Right lobe of liver (tissue), 6 donors: ENCODE measurements around the gene CYTH2. TPM values are rescaled to one million over a fixed set of nuclear protein-coding genes. Genes with fewer than 3 reads are reported as not detected.
A peak's percentile ranks its signal among the peaks of the same experiment; 100 is the strongest.

ENCODE experiments used
- ATAC-seq, 4 donors: fragments of 200-7000 bp; cut with Tn5 transposase; one replicate each; pipeline ENCODE4 v1.9.1; 2020; ENCODE audit warnings: mild to moderate bottlenecking in 4 of 4, moderate library complexity in 4 of 4
- DNase-seq, 3 donors: peaks; one replicate each; pipeline ENCODE4 v3.0.0-alpha.2; 2020
- H3K27ac ChIP-seq, 3 donors: fragments of 200-600 bp; one replicate each; pipeline ENCODE4 v1.8.0; 2022
- H3K27me3 ChIP-seq, 2 donors: fragments of 200-600 bp; one replicate each; pipeline ENCODE4 v1.8.0; 2022
- H3K36me3 ChIP-seq, 4 donors: fragments of 200-600 bp; sonication (generic) in 1 of 4; one replicate each; pipeline versions ENCODE4 v1.5.1 to v1.8.0; 2017 to 2022; ENCODE audit warnings: control low read depth in 1 of 4
- H3K4me1 ChIP-seq, 4 donors: fragments of 200-600 bp; sonication (generic) in 1 of 4; one replicate each; pipeline versions ENCODE4 v1.5.1 to v1.8.0; 2017 to 2022; ENCODE audit warnings: control low read depth in 1 of 4
- H3K4me3 ChIP-seq, 3 donors: fragments of 200-600 bp; one replicate each; pipeline ENCODE4 v1.8.0; 2022
- H3K9me3 ChIP-seq, 4 donors: fragments of 200-600 bp; sonication (generic) in 1 of 4; one replicate each; pipeline versions ENCODE4 v1.5.1 to v1.8.0; 2017 to 2022; ENCODE audit warnings: control low read depth in 1 of 4
- CTCF ChIP-seq, 4 donors: fragments of 200-600 bp in 3 of 4; fragments of 450-650 bp in 1 of 4; IDR thresholded peaks; one replicate each; pipeline versions ENCODE4 v1.5.1 to v1.8.0; 2016 to 2022; ENCODE audit warnings: antibody characterized with exemption in 4 of 4, mild to moderate bottlenecking in 2 of 4
- POLR2A ChIP-seq: fragments of 450-650 bp; IDR thresholded peaks from one replicate; pipeline ENCODE4 v1.6.1; 2017; ENCODE audit warnings: antibody characterized with exemption, mild to moderate bottlenecking
- WGBS: methylation state at CpG from one replicate; pipeline ENCODE4 v1.1.6; 2018; ENCODE audit warnings: low coverage, low lambda C conversion rate; ENCODE audit not compliant: insufficient coverage; ENCODE audit errors: missing lambda C conversion rate; 5-methylcytosine and 5-hydroxymethylcytosine counted together
- intact Hi-C, 2 donors: fragments of 100-400 bp; cut with DNase I; formaldehyde crosslinking; loops; one replicate each; pipeline versions ENCODE4 v1.11.2 to v1.14.1; 2022
- total RNA-seq, 6 experiments: library from RNA; depleted of rRNA in 2 of 6; stranded (reverse); fragments of >200 nt in 2 of 6; fragmentation: NEBNext Ultra II Directional in 3 of 6; extraction: Animal tissue kit (Norgen Biotek cat#: 25700) in 3 of 6; gene quantifications; one replicate each; pipeline versions ENCODE4 v1.1.0 to v1.2.4, GENCODE V29; 2016 to 2023
- donor health status: DM: no; HTN: yes; CAD: no.
- donor health status: DM: no; HTN: no; CAD: no.
- donor health status: DM: no; HTN: no; CAD: no.
- donor health status: DM: no; HTN: yes; CAD: no.
- donor health status: DM: no; HTN: yes; CAD: no.

The CYTH2 gene
- total RNA-seq, 6 experiments from 2014 or later: 7.7 to 22.7 (median 13.5) TPM

- no peak overlapping the region for H3K27ac ChIP-seq
- peak overlapping the region in 1 of 3 donors; percentile 16 for H3K4me3 ChIP-seq
- 8% methylated on average over 5 of the region's 60 CpGs for WGBS
- H3K4me1 ChIP-seq: peaks cover 0 to 17% (median 8%) of the 10 kb centered on the region in 4 donors
- DNase-seq (no peak), ATAC-seq (no peak)
- TF ChIP-seq CTCF (IDR thresholded peaks at IDR 0.05) (no peak), POLR2A (no peak)
- H3K27me3 ChIP-seq: peaks cover 0 to 5% of the 10 kb centered on the region in 2 donors
- peaks cover 0 to 12% (median 3%) of the 10 kb centered on the region in 4 donors for H3K36me3 ChIP-seq
- H3K9me3 ChIP-seq: no peaks in the 10 kb centered on the region
- intact Hi-C loops: no loop called here
These were observed 25.9 kb upstream of the CYTH2 start for GRCh38 chr19:48443256-48443655.

GRCh38 chr19:48443731-48444128 is 25.4 kb upstream of the CYTH2 start:
- Histone ChIP-seq H3K36me3 (peaks cover 0 to 17% (median 3%) of the 10 kb centered on the region in 4 donors), H3K27ac (no peak overlapping the region), H3K27me3 (peaks cover 0 to 5% of the 10 kb centered on the region in 2 donors), H3K4me3 (no peak overlapping the region), H3K4me1 (peaks cover 0 to 17% (median 8%) of the 10 kb centered on the region in 4 donors), H3K9me3 (no peaks in the 10 kb centered on the region)
- no CpG with 5 or more reads among the region's 45 CpGs for whole genome bisulfite sequencing
- DNase-seq (no peak), ATAC-seq (no peak)
- intact Hi-C loops: no loop called here
- no peak for TF ChIP-seq POLR2A
- no peak for TF ChIP-seq CTCF (IDR thresholded peaks at IDR 0.05)

GRCh38 chr19:48444129-48444935 is 24.8 kb upstream of the CYTH2 start:
- H3K4me1 ChIP-seq: peaks cover 0 to 17% (median 8%) of the 10 kb centered on the region in 4 donors
- 13% methylated on average over 19 of the region's 38 CpGs for WGBS
- DNase-seq: peak in 1 of 3 donors; percentile 48
- intact Hi-C loops: no loop called here
- H3K9me3 ChIP-seq: no peaks in the 10 kb centered on the region
- H3K27me3 ChIP-seq: peaks cover 0 to 5% of the 10 kb centered on the region in 2 donors
- no peak for ATAC-seq
- TF ChIP-seq CTCF (IDR thresholded peaks at IDR 0.05): no peak
- no peak overlapping the region for H3K27ac ChIP-seq
- H3K36me3 ChIP-seq: peaks cover 0 to 18% (median 3%) of the 10 kb centered on the region in 4 donors
- H3K4me3 ChIP-seq: no peak overlapping the region

GRCh38 chr19:48444936-48445200 is 24.3 kb upstream of the CYTH2 start:
- ATAC-seq: no peak
- DNase-seq: no peak
- intact Hi-C loops: no loop called here
- no peaks in the 10 kb centered on the region for H3K9me3 ChIP-seq
- H3K27ac ChIP-seq: peak overlapping the region in 2 of 3 donors; percentile 72 to 87
- TF ChIP-seq CTCF (IDR thresholded peaks at IDR 0.05): no peak
- TF ChIP-seq POLR2A: no peak
- H3K4me3 ChIP-seq: peak overlapping the region in 2 of 3 donors; percentile 79 to 99
- peaks cover 0 to 19% (median 3%) of the 10 kb centered on the region in 4 donors for H3K36me3 ChIP-seq
- WGBS: 26% methylated on average over 3 of the region's 3 CpGs
- peaks cover 0 to 17% (median 8%) of the 10 kb centered on the region in 4 donors for H3K4me1 ChIP-seq
- peaks cover 0 to 5% of the 10 kb centered on the region in 2 donors for H3K27me3 ChIP-seq
